22Rv1 (cell line): ENCODE measurements around the gene CREG1.

ENCODE experiments used
- H3K27ac ChIP-seq: fragments of 450-650 bp; 2 replicates; pipeline ENCODE4 v1.5.1; 2017
- ZFX ChIP-seq: fragments of 450-650 bp; IDR thresholded peaks from 2 replicates; pipeline ENCODE4 v1.6.1; 2017; ENCODE audit warnings: antibody characterized with exemption, borderline replicate concordance
- TF ChIP-seq, protein P1 (sequence below): fragments of 450-650 bp; IDR thresholded peaks from 2 replicates; pipeline ENCODE4 v1.5.1; 2017; ENCODE audit warnings: mild to moderate bottlenecking

The CREG1 gene

DNA sequence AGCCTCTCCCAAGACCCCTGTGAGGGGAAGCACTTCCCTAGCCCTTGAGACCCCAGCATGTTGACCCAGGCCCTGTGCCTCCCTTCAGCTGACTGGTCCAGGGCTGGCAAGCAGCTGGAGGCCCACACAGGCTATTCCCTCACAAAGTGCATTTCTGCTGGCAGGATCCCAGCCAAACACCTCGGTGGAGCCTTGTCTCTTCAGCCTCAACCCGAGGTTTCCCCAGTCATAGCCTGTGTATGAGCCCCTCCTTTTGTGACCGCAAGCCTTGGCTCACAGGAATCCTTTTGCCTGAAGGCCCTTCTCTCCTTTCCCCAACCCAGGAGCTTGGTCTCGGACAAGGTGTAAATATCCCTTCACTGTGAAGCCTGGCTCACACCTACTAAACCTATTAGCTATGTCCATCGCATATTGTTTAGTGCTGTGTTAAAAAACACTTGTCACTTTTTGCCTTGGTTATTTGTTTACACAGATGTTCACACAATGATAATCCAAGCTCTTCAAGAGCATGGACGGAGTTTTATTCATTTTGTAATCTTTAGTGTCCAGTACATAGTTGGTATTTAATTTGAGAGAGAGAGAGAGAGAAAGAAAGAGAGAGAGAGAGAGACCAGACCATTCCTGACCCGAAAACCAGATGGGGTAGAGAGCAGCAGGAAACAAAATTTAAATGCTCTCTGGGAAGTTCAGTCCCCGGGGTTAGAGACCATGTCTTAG, 26.7 kb downstream of the CREG1 start:
- TF ChIP-seq ZFX: no peak
- TF ChIP-seq, protein P1, sequence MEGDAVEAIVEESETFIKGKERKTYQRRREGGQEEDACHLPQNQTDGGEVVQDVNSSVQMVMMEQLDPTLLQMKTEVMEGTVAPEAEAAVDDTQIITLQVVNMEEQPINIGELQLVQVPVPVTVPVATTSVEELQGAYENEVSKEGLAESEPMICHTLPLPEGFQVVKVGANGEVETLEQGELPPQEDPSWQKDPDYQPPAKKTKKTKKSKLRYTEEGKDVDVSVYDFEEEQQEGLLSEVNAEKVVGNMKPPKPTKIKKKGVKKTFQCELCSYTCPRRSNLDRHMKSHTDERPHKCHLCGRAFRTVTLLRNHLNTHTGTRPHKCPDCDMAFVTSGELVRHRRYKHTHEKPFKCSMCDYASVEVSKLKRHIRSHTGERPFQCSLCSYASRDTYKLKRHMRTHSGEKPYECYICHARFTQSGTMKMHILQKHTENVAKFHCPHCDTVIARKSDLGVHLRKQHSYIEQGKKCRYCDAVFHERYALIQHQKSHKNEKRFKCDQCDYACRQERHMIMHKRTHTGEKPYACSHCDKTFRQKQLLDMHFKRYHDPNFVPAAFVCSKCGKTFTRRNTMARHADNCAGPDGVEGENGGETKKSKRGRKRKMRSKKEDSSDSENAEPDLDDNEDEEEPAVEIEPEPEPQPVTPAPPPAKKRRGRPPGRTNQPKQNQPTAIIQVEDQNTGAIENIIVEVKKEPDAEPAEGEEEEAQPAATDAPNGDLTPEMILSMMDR: no peak
- no peak overlapping the region for H3K27ac ChIP-seq

- TF ChIP-seq ZFX: no peak
- TF ChIP-seq, protein P1: no peak
- H3K27ac ChIP-seq: no peak overlapping the region
Observed at GRCh38 chr1:167524651-167525050, 28.9 kb downstream of the CREG1 start.

GRCh38 chr1:167522246-167522645, 31.3 kb downstream of the CREG1 start:
- no peak overlapping the region for H3K27ac ChIP-seq
- TF ChIP-seq ZFX: no peak
- TF ChIP-seq, protein P1: no peak

- H3K27ac ChIP-seq: no peak overlapping the region
- TF ChIP-seq, protein P1: no peak; the same call in 1 of the 2 replicates
- TF ChIP-seq ZFX: no peak
Observed at GRCh38 chr1:167520711-167521206, 32.8 kb downstream of the CREG1 start.

- H3K27ac ChIP-seq: no peak within 1 kb of the TSS
Observed at GRCh38 chr1:167518331-167518700, 35.2 kb downstream of the CREG1 start, which contains the start of gene CD247. TSS of gene CD247 (minus strand) at chr1:167518529. CDS start at chr1:167518465, 64 bp downstream.

DNA sequence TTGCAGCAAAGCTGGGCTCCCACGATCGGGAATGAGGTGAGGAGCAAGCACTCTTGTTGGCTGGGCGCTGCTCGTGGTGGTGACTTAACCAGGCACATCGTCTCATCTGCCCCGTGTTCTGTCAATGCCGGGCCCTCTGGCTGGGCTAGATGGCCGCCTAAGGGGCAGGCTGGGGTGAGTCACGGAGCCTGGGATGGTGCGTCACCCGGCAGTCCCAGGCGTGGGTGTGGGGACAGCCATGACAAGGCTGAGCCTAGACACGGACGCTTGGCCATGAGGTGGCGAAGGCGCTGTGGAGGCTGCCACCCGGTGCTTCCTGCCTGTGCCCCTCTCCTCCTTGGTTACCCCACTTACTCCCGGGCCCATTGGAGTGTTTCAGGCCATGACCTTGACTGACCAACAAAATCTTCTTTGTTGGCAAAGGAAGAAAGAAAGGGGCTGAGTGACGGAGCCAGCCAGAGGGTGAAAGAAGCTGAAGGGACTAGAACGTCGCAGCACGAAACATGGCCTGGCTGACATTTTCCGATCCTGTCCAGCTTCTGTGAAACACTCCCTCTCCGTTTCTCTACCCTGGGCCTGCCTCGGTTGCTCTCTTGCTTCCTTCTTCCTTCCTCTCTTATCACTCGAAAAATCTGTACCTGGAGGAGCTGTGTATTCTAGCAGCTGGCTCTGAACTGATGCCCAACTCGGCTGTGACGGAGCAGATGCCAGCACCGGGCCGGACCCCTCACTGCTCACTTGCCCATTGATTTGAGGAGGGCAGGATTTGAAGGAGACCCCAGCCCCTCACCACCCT, 35.8 kb downstream of the CREG1 start:
- no peak overlapping the region for H3K27ac ChIP-seq
- TF ChIP-seq, protein P1: no peak
- no peak for TF ChIP-seq ZFX

More at GRCh38 chr1:167518331-167518700, 35.2 kb downstream of the CREG1 start, which contains the start of gene CD247:
- TF ChIP-seq ZFX: no peak
- TF ChIP-seq, protein P1: no peak
